ENCODE data around the gene FAM228B.
"Not testable (repeated sequence)": the region's sequence is repeated elsewhere in the genome, so short reads cannot be mapped to it uniquely, and the experiment has no call there.

Gene FAM228B

DNA sequence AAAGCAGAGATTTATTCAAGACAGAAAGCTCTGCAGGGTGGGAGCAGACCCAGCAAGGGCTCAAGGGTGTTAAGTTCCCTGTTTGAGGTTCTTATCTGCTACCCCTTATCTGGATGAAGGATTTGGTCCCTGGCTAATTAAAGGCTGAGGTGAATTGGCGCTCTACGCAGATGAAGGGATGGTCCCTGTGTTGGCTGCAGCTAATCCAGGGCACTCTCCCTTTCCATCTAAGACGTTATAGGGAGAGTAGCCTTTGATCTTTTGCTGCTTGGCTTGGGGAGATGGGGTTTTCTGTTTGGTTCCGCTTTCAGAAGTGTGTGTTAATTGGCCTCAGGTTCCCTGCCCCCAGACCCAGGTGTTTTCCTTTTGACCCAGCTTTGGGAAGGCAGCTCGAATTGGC, 68.6 kb downstream of the FAM228B start:
- no peaks in the 10 kb centered on the region for H3K27me3 ChIP-seq (ENCODE audit: insufficient read depth, poor library complexity, severe bottlenecking)
- DNase-seq (ENCODE audit: low read depth in 1 of 2, low spot score in 1 of 2), result no peak
- TF ChIP-seq, protein P1, sequence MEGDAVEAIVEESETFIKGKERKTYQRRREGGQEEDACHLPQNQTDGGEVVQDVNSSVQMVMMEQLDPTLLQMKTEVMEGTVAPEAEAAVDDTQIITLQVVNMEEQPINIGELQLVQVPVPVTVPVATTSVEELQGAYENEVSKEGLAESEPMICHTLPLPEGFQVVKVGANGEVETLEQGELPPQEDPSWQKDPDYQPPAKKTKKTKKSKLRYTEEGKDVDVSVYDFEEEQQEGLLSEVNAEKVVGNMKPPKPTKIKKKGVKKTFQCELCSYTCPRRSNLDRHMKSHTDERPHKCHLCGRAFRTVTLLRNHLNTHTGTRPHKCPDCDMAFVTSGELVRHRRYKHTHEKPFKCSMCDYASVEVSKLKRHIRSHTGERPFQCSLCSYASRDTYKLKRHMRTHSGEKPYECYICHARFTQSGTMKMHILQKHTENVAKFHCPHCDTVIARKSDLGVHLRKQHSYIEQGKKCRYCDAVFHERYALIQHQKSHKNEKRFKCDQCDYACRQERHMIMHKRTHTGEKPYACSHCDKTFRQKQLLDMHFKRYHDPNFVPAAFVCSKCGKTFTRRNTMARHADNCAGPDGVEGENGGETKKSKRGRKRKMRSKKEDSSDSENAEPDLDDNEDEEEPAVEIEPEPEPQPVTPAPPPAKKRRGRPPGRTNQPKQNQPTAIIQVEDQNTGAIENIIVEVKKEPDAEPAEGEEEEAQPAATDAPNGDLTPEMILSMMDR (IDR thresholded peaks at IDR 0.05; ENCODE audit: insufficient read depth, low read length), result no peak
- TF ChIP-seq POLR2AphosphoS5 (IDR thresholded peaks at IDR 0.05; ENCODE audit: low read depth), result no peak
- no peak for TF ChIP-seq SPI1 (IDR thresholded peaks at IDR 0.05; ENCODE audit: borderline replicate concordance, low read depth)
- TF ChIP-seq GABPA (IDR thresholded peaks at IDR 0.05; ENCODE audit: low read depth), result no peak
- TF ChIP-seq, protein P2, sequence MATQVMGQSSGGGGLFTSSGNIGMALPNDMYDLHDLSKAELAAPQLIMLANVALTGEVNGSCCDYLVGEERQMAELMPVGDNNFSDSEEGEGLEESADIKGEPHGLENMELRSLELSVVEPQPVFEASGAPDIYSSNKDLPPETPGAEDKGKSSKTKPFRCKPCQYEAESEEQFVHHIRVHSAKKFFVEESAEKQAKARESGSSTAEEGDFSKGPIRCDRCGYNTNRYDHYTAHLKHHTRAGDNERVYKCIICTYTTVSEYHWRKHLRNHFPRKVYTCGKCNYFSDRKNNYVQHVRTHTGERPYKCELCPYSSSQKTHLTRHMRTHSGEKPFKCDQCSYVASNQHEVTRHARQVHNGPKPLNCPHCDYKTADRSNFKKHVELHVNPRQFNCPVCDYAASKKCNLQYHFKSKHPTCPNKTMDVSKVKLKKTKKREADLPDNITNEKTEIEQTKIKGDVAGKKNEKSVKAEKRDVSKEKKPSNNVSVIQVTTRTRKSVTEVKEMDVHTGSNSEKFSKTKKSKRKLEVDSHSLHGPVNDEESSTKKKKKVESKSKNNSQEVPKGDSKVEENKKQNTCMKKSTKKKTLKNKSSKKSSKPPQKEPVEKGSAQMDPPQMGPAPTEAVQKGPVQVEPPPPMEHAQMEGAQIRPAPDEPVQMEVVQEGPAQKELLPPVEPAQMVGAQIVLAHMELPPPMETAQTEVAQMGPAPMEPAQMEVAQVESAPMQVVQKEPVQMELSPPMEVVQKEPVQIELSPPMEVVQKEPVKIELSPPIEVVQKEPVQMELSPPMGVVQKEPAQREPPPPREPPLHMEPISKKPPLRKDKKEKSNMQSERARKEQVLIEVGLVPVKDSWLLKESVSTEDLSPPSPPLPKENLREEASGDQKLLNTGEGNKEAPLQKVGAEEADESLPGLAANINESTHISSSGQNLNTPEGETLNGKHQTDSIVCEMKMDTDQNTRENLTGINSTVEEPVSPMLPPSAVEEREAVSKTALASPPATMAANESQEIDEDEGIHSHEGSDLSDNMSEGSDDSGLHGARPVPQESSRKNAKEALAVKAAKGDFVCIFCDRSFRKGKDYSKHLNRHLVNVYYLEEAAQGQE (IDR thresholded peaks at IDR 0.05; ENCODE audit: insufficient replicate concordance, low read depth), result no peak
- no peak overlapping the region for H3K27ac ChIP-seq (replicated peaks)
- H3K4me3 ChIP-seq (replicated peaks; ENCODE audit: insufficient read depth, low read length), result no peak overlapping the region

DNA sequence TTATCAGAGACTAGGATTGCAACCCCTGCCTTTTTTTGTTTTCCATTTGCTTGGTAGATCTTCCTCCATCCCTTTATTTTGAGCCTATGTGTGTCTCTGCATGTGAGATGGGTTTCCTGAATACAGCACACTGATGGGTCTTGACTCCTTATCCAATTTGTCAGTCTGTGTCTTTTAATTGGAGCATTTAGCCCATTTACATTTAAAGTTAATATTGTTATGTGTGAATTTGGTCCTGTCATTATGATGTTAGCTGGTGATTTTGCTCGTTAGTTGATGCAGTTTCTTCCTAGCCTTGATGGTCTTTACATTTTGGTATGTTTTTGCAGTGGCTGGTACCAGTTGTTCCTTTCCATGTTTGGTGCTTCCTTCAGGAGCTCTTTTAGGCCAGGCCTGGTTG, 73.9 kb downstream of the FAM228B start:
- DNase-seq (ENCODE audit: low read depth in 1 of 2, low spot score in 1 of 2); H3K27ac ChIP-seq (replicated peaks); H3K4me3 ChIP-seq (replicated peaks; ENCODE audit: insufficient read depth, low read length); H3K27me3 ChIP-seq (ENCODE audit: insufficient read depth, poor library complexity, severe bottlenecking): not testable (repeated sequence)

DNA sequence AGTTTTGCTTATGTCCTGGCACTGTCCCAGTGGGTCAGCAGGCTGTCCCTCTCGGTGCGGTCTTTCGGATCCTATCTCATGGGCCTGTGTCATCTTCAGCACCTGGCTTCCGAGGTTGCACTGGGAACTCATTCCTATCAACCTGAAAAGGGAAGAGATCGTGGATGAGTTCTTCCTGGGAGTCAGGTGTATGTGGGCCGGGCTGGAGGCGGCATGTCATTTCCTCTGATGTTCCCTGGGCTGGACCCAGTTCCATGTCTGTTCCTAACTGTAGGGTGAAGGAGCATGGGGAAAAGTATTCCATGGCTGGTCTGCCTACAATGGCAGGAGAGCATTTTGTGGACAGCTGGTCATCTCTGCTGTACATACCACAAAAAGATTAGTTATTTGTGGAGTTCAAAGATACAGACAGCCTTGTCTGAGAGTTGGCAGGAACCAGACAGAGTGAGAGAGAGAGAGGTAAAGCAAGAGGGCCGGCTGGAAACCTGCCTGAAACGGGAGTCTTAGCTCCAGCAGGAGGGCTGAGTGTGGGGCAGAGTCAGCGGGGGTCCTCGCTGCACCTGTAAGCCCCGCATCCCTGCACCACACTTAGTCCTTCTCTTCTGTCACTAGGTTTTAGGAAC, 76.8 kb downstream of the FAM228B start:
- H3K27me3 ChIP-seq (ENCODE audit: insufficient read depth, poor library complexity, severe bottlenecking), result no peaks in the 10 kb centered on the region
- no peak for DNase-seq (ENCODE audit: low read depth in 1 of 2, low spot score in 1 of 2)
- H3K4me3 ChIP-seq (replicated peaks; ENCODE audit: insufficient read depth, low read length), result no peak overlapping the region
- no peak overlapping the region for H3K27ac ChIP-seq (replicated peaks)
- no peak for TF ChIP-seq POLR2AphosphoS5 (IDR thresholded peaks at IDR 0.05; ENCODE audit: low read depth)
- TF ChIP-seq, protein P1 (IDR thresholded peaks at IDR 0.05; ENCODE audit: insufficient read depth, low read length), result no peak
- TF ChIP-seq, protein P2 (IDR thresholded peaks at IDR 0.05; ENCODE audit: insufficient replicate concordance, low read depth), result no peak
- TF ChIP-seq GABPA (IDR thresholded peaks at IDR 0.05; ENCODE audit: low read depth), result no peak
- TF ChIP-seq SPI1 (IDR thresholded peaks at IDR 0.05; ENCODE audit: borderline replicate concordance, low read depth), result no peak

DNA sequence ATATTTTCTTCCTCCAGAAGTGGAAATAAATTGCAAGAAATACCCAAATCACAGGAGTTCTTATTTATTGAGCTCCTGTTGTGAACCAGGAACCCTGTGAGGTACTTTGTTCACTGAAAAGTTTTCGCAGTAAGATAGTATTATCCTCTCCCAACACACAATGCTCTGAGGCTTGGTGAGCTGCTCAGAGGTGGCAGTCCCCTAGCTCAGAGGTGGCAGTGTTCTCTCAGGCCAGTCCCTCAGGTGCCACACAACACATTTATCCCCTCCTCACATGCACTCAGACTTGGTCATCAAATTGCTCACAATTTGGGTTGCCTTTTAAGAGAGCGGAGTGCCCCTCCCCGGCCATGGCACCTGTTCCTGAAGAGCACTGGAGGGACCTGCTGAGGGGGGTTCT, 77.5 kb downstream of the FAM228B start:
- Histone ChIP-seq H3K27me3 (ENCODE audit: insufficient read depth, poor library complexity, severe bottlenecking) (no peaks in the 10 kb centered on the region), H3K27ac (replicated peaks) (no peak overlapping the region), H3K4me3 (replicated peaks; ENCODE audit: insufficient read depth, low read length) (no peak overlapping the region)
- no peak for DNase-seq (ENCODE audit: low read depth in 1 of 2, low spot score in 1 of 2)
- no peak for TF ChIP-seq GABPA (IDR thresholded peaks at IDR 0.05; ENCODE audit: low read depth)
- TF ChIP-seq, protein P1 (IDR thresholded peaks at IDR 0.05; ENCODE audit: insufficient read depth, low read length), result no peak
- TF ChIP-seq, protein P2 (IDR thresholded peaks at IDR 0.05; ENCODE audit: insufficient replicate concordance, low read depth), result no peak

All from HL-60 (cell line).